ENCODE measurements around the gene ITIH2.

GRCh38 chr10:7717767-7718166, 14.7 kb downstream of the ITIH2 start:
- TF ChIP-seq SP1 (IDR thresholded peaks at IDR 0.05) (no peak), MAX (IDR thresholded peaks at IDR 0.05) (no peak), YY1 (IDR thresholded peaks at IDR 0.05) (no peak), GABPA (IDR thresholded peaks at IDR 0.05 in 1 of 2, conservative IDR thresholded peaks at IDR 0.05 in 1 of 2) (no peak), RAD21 (IDR thresholded peaks at IDR 0.05) (no peak), JUND (IDR thresholded peaks at IDR 0.05) (no peak), FOXA1 (IDR thresholded peaks at IDR 0.05) (no peak), EGR1 (IDR thresholded peaks at IDR 0.05; ENCODE audit: low read depth in 2 of 2) (no peak)
- TF ChIP-seq, protein P1, sequence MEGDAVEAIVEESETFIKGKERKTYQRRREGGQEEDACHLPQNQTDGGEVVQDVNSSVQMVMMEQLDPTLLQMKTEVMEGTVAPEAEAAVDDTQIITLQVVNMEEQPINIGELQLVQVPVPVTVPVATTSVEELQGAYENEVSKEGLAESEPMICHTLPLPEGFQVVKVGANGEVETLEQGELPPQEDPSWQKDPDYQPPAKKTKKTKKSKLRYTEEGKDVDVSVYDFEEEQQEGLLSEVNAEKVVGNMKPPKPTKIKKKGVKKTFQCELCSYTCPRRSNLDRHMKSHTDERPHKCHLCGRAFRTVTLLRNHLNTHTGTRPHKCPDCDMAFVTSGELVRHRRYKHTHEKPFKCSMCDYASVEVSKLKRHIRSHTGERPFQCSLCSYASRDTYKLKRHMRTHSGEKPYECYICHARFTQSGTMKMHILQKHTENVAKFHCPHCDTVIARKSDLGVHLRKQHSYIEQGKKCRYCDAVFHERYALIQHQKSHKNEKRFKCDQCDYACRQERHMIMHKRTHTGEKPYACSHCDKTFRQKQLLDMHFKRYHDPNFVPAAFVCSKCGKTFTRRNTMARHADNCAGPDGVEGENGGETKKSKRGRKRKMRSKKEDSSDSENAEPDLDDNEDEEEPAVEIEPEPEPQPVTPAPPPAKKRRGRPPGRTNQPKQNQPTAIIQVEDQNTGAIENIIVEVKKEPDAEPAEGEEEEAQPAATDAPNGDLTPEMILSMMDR (IDR thresholded peaks at IDR 0.05; ENCODE audit: low read depth, low read length, missing input control) = no peak
- TF ChIP-seq, protein P2, sequence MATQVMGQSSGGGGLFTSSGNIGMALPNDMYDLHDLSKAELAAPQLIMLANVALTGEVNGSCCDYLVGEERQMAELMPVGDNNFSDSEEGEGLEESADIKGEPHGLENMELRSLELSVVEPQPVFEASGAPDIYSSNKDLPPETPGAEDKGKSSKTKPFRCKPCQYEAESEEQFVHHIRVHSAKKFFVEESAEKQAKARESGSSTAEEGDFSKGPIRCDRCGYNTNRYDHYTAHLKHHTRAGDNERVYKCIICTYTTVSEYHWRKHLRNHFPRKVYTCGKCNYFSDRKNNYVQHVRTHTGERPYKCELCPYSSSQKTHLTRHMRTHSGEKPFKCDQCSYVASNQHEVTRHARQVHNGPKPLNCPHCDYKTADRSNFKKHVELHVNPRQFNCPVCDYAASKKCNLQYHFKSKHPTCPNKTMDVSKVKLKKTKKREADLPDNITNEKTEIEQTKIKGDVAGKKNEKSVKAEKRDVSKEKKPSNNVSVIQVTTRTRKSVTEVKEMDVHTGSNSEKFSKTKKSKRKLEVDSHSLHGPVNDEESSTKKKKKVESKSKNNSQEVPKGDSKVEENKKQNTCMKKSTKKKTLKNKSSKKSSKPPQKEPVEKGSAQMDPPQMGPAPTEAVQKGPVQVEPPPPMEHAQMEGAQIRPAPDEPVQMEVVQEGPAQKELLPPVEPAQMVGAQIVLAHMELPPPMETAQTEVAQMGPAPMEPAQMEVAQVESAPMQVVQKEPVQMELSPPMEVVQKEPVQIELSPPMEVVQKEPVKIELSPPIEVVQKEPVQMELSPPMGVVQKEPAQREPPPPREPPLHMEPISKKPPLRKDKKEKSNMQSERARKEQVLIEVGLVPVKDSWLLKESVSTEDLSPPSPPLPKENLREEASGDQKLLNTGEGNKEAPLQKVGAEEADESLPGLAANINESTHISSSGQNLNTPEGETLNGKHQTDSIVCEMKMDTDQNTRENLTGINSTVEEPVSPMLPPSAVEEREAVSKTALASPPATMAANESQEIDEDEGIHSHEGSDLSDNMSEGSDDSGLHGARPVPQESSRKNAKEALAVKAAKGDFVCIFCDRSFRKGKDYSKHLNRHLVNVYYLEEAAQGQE (IDR thresholded peaks at IDR 0.05) = no peak

Measured in liver (tissue), 3 donors.